ENCODE measurements around the gene APOL6. TPM values are rescaled to one million over a fixed set of nuclear protein-coding genes. Genes with fewer than 3 reads are reported as not detected.

APOL6 gene
- total RNA-seq, 1 donor from 2014 or later, result 53.8 TPM

DNA sequence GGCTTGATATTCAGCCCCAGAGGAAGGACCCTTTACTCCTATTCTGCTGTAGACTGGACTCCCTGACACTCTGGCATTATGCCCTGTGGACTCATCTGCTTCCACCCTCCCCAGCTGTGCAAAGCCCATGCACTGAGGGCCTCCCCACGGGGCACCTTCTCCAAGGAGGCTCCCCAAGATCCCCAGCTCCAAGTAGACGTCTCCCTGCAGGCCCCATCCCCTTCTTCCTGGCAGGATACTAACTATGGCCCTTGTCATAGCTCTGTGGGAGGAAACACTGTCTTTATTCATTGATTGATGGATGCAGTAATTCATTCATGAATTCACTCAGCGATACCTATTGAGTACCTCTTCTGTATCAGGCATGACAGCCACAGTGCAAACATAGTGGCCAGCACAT is 15.3 kb upstream of the APOL6 start:
- ATAC-seq (no peak), DNase-seq (no peak)
- H3K27me3 ChIP-seq (ENCODE audit: low read depth), result no peaks in the 10 kb centered on the region
- no peaks in the 10 kb centered on the region for H3K36me3 ChIP-seq
- no peak overlapping the region for H3K27ac ChIP-seq
- peaks cover 16% of the 10 kb centered on the region for H3K4me1 ChIP-seq
- intact Hi-C loops (cut with DNase I), result no loop called here
- no peak overlapping the region for H3K4me3 ChIP-seq
- H3K9me3 ChIP-seq, result no peaks in the 10 kb centered on the region
- TF ChIP-seq CTCF (IDR thresholded peaks at IDR 0.05), result no peak

DNA sequence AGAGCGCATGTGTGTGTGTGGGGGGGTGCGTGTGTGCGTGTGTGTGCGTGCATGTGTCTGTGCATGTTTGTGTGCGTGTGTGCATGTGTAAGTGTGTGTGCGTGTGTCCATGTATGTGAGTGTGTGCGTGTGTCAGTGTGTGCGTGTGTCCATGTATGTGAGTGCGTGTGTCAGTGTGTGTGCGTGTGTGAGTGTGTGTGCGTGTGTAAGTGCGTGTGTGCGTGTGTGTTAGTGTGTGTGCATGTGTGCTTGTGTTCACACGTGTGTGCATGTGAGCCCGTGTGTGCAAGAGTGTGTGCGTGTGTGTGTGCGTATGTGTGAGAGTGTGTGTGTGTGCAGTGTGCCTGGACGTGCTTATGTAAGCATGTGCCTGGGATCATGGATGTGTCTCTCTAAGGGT is 14.7 kb upstream of the APOL6 start:
- Histone ChIP-seq H3K36me3 (no peaks in the 10 kb centered on the region), H3K4me3 (no peak overlapping the region), H3K4me1 (peaks cover 16% of the 10 kb centered on the region), H3K9me3 (no peaks in the 10 kb centered on the region), H3K27ac (no peak overlapping the region), H3K27me3 (ENCODE audit: low read depth) (no peaks in the 10 kb centered on the region)
- intact Hi-C loops (cut with DNase I), result no loop called here
- no peak for TF ChIP-seq CTCF (IDR thresholded peaks at IDR 0.05)
- ATAC-seq, result no peak
- DNase-seq, result no peak

- H3K27ac ChIP-seq, result no peak overlapping the region
- no peak overlapping the region for H3K4me3 ChIP-seq
- no peaks in the 10 kb centered on the region for H3K9me3 ChIP-seq
- DNase-seq, result no peak
- no peaks in the 10 kb centered on the region for H3K27me3 ChIP-seq (ENCODE audit: low read depth)
- peaks cover 21% of the 10 kb centered on the region for H3K4me1 ChIP-seq
- no peaks in the 10 kb centered on the region for H3K36me3 ChIP-seq
- ATAC-seq, result no peak
- no peak for TF ChIP-seq CTCF (IDR thresholded peaks at IDR 0.05)
- intact Hi-C loops (cut with DNase I), result no loop called here
Measured at GRCh38 chr22:35634015-35634414, 14.2 kb upstream of the APOL6 start.

GRCh38 chr22:35634943-35635540 is 13.2 kb upstream of the APOL6 start:
- DNase-seq (no peak), ATAC-seq (no peak)
- no peak for TF ChIP-seq CTCF (IDR thresholded peaks at IDR 0.05)
- Histone ChIP-seq H3K27me3 (ENCODE audit: low read depth) (no peaks in the 10 kb centered on the region), H3K27ac (no peak overlapping the region), H3K9me3 (no peaks in the 10 kb centered on the region), H3K36me3 (no peaks in the 10 kb centered on the region), H3K4me1 (peaks cover 14% of the 10 kb centered on the region), H3K4me3 (no peak overlapping the region)
- intact Hi-C loops (cut with DNase I), result no loop called here

DNA sequence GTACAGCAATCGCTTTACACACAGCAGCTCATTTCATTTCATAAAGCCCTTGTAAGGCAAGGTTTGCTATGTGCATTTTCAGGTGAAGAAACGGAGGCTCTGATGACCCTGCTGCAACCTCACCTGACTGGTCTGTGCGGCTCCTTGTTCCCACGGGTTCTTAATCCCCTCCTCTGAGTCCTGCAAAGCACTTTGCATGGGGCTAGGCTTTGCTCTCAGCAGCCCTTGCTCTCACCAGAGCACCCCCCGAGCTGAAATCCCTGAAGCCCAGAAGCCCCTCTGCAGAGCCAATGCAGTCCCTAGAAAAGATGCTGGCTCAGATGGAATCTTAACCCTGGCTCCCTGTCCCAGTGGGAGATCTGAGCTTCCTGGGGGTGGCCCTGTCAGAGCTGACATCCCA is 11.0 kb upstream of the APOL6 start:
- Histone ChIP-seq H3K36me3 (no peaks in the 10 kb centered on the region), H3K9me3 (no peaks in the 10 kb centered on the region), H3K4me1 (peaks cover 14% of the 10 kb centered on the region), H3K27ac (peak overlapping the region; percentile 80), H3K27me3 (ENCODE audit: low read depth) (no peaks in the 10 kb centered on the region), H3K4me3 (no peak overlapping the region)
- TF ChIP-seq CTCF (IDR thresholded peaks at IDR 0.05), result no peak
- DNase-seq, result no peak
- no peak for ATAC-seq
- intact Hi-C loops (cut with DNase I), result no loop called here

Measured in lower lobe of right lung (tissue), 2 donors.